NOMO-1 treated with dmso at 0.1 percent for 144 hours (cell line): Measurements from ENCODE around the gene ANKRD33B.
"Not testable (repeated sequence)": the region's sequence is repeated elsewhere in the genome, so short reads cannot be mapped to it uniquely, and the experiment has no call there.

Experiments
- DNase-seq: peaks from one replicate; lab custom pipeline; 2025; ENCODE audit not compliant: unreplicated experiment; lab: John Stamatoyannopoulos, UW

ANKRD33B gene

GRCh38 chr5:10556289-10556807 lies 7.5 kb upstream of the ANKRD33B start:
- DNase-seq: no peak

GRCh38 chr5:10556893-10557746 lies 6.8 kb upstream of the ANKRD33B start:
- DNase-seq: no peak

GRCh38 chr5:10559151-10559550 lies 4.7 kb upstream of the ANKRD33B start:
- no peak for DNase-seq

- DNase-seq: no peak
These were observed 4.0 kb upstream of the ANKRD33B start for GRCh38 chr5:10559871-10560270.

- peak; percentile 58 for DNase-seq
These were observed 1.4 kb upstream of the ANKRD33B start for GRCh38 chr5:10562201-10563109.

- peak; percentile 45 for DNase-seq
These were observed 543 bp upstream of the ANKRD33B start for GRCh38 chr5:10563110-10563944.

- no peak for DNase-seq
These were observed 1.2 kb downstream of the ANKRD33B start for GRCh38 chr5:10564838-10565784.

GRCh38 chr5:10565785-10566542 lies 2.1 kb downstream of the ANKRD33B start:
- peak; percentile 38 for DNase-seq

- no peak for DNase-seq
These were observed 2.7 kb downstream of the ANKRD33B start for GRCh38 chr5:10566543-10567068.

GRCh38 chr5:10567121-10567591 lies 3.3 kb downstream of the ANKRD33B start:
- DNase-seq: no peak

GRCh38 chr5:10567781-10568321 lies 4.0 kb downstream of the ANKRD33B start:
- peak; percentile 37 for DNase-seq

GRCh38 chr5:10570540-10570939 lies 6.7 kb downstream of the ANKRD33B start:
- DNase-seq: not testable (repeated sequence)

GRCh38 chr5:10572451-10572850 lies 8.6 kb downstream of the ANKRD33B start:
- no peak for DNase-seq

- DNase-seq: peak; percentile 51
These were observed 9.7 kb downstream of the ANKRD33B start for GRCh38 chr5:10573487-10574145.

GRCh38 chr5:10574879-10575278 lies 11.0 kb downstream of the ANKRD33B start:
- not testable (repeated sequence) for DNase-seq

GRCh38 chr5:10576121-10576789 lies 12.4 kb downstream of the ANKRD33B start:
- no peak for DNase-seq

GRCh38 chr5:10576790-10577189 lies 12.9 kb downstream of the ANKRD33B start:
- DNase-seq: no peak
